Measurements from ENCODE around the gene E2F8.
A peak's percentile ranks its signal among the peaks of the same experiment; 100 is the strongest.

Gene E2F8

GRCh38 chr11:19251577-19251976, 10.8 kb upstream of the E2F8 start:
- DNase-seq, result no peak

GRCh38 chr11:19246816-19247215, 6.1 kb upstream of the E2F8 start:
- DNase-seq, result no peak

DNA sequence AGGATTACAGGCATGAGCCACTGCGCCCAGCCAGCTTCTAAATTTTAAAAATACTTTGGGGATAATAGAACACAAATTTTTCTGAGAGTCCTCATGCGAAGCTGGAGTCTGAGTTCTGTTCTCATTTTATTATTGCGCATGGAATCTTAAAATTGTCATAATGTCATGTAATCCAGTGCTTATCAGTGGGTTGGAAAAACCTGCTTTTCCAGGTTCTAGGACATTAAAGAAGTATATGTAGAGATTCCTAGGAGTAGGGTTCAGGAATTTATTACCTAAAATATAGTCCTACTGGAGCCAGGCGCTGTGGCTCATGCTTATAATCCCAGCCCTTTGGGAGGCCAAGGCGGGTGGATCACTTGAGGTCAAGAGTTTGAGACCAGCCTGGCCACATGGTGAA, 4.6 kb upstream of the E2F8 start:
- no peak for DNase-seq

DNA sequence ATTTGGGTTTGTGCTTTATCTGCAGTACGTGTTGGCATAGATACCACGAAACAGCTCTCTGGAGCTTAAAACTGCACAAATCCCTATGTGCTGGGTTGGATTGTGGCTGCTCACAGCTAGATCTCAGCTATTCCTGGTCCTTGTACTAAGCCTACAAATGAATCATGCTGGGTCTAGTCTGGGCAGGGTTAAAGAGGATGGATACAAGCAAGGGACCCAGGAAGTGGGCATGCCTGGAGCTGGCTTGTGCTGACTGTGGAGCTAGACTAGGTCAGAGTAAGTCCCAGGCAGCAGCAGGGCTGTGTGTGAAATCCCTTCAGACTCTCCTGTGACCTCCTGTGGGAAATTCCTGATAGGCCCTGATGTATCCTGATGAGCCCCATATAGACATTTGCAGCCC, 3.9 kb upstream of the E2F8 start:
- no peak for DNase-seq

GRCh38 chr11:19244084-19244483, 3.3 kb upstream of the E2F8 start:
- no peak for DNase-seq

DNA sequence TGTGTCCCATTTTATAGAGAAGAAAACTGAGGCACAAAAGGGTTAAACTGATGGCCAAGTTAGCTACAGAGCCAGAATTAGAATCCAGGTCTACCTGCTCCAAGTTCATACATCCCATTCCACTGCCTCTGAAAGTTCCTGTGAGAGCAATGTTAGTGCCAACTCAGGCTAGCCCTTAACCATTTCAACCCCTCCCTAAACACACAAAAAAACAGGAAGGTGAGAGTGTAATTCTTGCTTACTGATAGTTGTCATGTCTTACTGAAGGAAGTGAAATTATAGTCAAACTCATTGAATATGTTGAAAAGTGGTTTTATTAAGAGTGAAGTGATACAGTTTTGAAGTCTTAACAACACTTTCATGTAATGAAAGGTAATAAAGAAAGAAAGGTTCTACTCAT, 2.9 kb upstream of the E2F8 start:
- DNase-seq, result no peak

DNA sequence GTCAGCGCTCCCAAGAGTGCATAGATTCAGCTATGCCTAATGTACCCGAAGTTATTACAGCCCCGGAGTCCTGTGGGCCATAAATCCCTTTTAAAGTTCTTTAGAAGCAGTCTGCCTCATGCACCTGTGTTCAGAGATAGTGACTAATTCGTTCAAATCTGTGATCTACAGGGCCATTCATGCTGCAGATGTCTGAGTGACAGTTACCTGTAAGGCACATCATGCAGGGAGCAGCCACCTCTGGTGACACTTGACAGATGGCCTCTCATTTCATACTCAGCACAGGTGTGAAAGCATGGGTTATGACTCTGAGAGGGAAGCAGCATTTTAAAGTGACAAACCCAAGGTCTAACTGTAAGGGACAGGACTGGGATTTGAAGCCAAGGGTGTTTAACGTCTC, 2.4 kb upstream of the E2F8 start:
- DNase-seq, result no peak

GRCh38 chr11:19242179-19242932, 1.6 kb upstream of the E2F8 start:
- DNase-seq, result no peak

- no peak for DNase-seq
These were observed 774 bp upstream of the E2F8 start for GRCh38 chr11:19241260-19242178.

DNA sequence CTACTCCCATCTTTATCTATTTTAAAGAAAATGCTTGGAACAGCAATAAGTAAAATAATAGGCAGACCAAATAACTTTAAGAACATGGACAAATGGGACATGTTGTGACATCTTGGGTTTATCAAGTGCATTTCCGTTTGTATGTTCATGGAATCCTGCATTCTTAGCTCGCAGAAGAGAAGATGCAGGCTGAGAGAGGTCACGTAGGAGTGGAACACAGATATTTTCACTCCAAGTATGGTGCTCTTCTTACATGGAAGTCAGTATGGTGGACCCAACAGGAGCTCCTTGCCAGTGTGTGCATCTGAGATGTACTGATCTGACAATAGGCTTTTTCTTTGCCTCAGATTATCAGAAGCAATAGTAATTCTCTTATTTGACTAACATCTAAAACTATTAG, 1.7 kb downstream of the E2F8 start:
- no peak for DNase-seq

DNA sequence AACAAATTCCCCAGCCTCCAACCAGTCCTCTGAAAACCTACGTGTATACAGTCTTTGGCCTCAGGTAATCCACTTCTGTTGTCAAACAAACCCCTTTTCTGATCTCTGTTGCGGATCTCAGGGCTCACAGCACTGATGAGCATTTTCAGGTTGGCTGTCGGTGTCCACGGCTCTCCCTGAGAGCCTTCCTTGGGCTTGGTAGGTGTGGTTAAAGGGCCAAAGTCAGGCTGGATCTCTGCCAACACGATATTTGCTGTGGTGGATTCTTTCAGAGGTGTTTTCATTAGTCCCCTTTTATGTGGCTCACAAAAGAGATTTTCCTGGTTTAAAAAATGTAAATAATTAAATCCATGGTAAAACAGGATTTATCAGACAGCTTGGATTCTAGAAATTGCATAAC, 2.9 kb downstream of the E2F8 start:
- DNase-seq, result no peak

- DNase-seq, result no peak
These were observed 3.4 kb downstream of the E2F8 start for GRCh38 chr11:19237381-19237780.

DNA sequence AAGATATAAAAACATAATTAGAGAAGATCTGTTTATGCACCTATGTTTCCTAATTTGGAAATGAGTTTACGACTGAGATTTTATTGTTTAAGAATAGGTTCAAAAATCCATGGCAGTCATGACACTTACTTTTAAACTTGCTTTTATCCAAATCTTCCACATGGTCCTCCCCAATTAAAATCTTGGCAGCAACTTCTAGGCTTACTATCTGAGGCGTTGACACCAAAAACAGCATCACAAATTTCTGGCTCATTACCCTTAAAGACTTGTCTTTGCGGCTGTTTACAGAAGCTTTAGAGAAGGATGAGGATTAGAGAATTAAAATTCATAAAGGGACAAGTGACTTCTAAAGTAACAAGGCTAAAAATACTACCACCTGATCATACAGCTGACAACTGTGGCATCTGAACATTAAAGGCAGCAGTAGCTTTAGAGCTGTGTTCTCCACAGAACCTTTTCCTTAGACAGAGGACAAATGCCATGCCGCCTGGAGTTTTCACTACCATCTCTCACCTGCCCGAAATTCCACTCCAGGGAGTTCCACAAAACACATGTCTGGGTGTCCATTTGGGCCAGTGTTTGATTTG, 6.4 kb downstream of the E2F8 start:
- DNase-seq, result no peak

DNA sequence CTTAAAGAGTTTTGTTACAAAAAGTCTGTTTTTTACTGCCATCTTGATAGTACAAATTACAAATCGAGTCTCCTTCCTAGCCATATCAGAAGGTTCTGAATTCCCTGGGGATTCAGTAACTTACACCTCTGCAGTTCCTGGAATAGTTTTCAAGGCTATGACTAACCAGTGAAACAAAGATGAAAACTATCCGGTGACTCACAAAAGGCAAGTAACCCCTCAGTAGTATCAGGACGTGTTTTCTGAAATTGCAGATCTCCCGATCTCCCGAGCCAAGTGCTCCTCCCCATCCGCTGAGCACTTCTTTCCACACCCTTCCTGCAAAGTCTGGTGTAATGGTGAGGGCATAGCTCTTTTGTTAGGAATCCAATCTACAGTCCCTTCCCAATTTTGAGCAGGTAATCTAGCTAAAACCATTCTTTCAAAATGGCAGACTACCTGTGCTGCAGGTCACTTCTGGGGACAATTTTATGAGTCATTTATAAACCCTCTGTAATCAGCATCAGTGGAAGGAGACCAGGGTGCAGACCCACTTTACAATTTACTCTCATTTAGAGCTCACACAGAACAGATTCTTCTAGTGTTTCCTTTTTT, 7.7 kb downstream of the E2F8 start:
- DNase-seq, result no peak

GRCh38 chr11:19229671-19230070, 11.1 kb downstream of the E2F8 start:
- DNase-seq, result no peak

GRCh38 chr11:19228968-19229367, 11.8 kb downstream of the E2F8 start:
- DNase-seq, result no peak

DNA sequence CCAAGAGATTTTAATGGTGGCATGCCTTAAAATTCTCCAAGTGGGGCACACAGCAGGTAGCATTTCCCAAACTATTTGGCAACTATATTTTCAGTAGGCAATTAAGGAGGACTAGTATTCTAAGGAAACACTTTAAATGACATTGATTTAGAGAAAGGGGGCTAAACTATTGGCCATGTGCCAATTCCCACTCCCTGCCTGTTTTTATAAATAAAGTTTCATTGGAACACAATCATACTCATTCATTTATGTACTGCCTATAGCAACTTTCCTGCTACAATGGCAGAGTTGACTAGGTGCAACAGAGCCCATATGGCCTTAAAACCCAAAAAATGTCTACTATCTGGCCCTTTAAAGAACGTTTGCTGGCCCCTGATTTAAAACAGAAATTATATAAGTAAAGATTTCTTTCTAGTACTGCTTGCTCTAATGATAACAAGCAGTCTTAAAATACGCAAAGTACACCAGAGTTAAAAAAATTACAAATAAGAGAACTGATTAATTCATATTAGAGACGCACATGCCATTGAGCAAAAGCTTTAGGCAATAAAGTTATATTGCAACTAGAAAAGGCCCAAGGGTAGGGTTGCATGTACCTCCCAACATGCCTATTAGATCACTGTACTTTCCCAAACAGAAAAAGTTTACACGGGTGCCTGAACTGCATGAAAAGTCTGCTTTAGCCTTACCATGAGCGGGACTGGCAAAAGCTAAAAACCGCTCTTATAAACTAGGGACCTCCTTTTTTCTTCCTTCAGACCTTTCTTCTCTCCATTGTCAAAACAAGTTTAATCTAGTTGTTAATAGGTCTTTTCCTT, 14.2 kb downstream of the E2F8 start:
- no peak for DNase-seq

DNA sequence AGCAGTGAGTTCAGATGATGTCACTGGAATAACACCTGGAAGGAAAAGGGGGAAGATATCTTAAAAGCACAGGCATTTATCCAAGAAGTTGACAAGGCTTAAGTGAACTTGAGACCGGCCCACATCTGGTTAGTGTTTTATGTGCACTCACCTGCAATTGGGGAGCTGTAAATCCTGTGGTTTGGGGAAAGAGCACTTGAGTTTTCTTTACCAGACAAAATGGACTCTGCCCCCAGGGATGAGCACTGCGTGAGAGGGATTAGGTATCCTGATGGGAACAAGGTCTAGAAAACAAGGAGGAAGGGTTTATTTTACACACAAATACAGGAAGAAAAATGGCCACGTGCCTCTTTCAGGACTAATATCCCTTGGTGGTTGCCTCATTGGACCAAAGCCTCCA, 15.2 kb downstream of the E2F8 start:
- DNase-seq, result peak; percentile 50 to 89

GRCh38 chr11:19225123-19225522, 15.6 kb downstream of the E2F8 start:
- DNase-seq, result no peak

DNA sequence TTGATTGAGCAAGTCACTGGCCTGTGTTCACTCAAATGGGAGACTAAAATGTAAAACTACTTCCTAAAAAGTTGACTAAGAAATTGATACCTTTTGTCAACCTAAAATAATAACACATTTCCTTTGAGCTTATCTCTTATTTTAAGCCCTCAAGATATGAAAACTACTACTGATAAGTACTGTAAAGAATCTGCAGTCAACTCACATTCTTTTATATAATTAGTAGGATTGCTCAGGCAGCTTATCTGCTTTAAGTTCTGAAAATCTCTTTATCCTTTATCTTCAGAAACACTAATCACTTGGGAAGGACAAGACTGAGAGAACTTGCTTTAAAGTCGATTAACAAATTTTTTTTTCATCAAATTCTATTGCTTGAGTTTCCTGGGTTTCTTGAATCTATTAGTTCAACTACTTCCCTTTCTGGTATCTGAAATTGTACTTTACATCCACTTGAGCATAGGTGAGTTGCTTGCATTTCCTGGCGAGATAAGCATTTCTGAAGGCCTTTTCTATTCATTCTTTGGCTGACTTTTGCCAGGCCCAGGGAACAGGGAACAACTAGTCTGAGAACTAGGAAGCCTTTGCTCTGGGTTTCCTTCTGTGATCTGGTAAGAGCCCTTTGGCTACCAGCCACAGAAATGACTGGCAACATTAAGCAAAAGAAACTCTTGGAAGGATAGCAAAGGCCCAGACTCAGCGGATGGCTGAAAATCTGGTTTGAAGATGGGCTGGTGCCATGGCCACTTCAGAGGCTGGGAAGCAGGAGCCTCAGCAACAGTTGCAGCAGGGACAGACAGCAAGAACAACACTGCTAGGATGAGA, 19.6 kb downstream of the E2F8 start:
- no peak for DNase-seq

- DNase-seq, result peak; percentile 30 to 84
These were observed 21.8 kb downstream of the E2F8 start for GRCh38 chr11:19218786-19219460.

Data from NCI-H187 (cell line).